K562 (cell line): ENCODE data around the gene UCKL1. TPM values are rescaled to one million over a fixed set of nuclear protein-coding genes. Genes with fewer than 3 reads are reported as not detected.

Experiments used
- ATAC-seq: fragments of 200-7000 bp; cut with Tn5 transposase; 3 replicates; pipeline ENCODE4 v1.9.1; 2020; ENCODE audit warnings: moderate library complexity
- BruUV-seq: library from RNA; stranded (reverse); fragments of 400-500 nt; replicated peaks from 2 replicates; lab custom pipeline; 2021; lab: Mats Ljungman, UMichigan
- CTCF ChIA-PET: fragments of 300-600 bp; formaldehyde crosslinking; extraction: SDS; loops from one replicate; lab custom pipeline; 2021; ENCODE audit warnings: low intra/inter-chr PET ratio; lab: Yijun Ruan, JAX
- POLR2A ChIA-PET: fragments of 300-600, 350-650 bp; sonication (Branson Sonifier 250); formaldehyde crosslinking; extraction: SDS; loops from one replicate; lab custom pipeline; 2021; ENCODE audit warnings: antibody characterized with exemption, inconsistent platforms; lab: Yijun Ruan, JAX
- DNase-seq, 4 experiments: peaks; one replicate each; pipeline versions ENCODE4 v3.0.0 to v3.0.0-alpha.2; 2011 to 2018; ENCODE audit warnings: low spot score in 3 of 4, mixed read lengths in 3 of 4; ENCODE audit errors: extremely low read depth in 1 of 4
- FAIRE-seq: peaks from 2 replicates; lab custom pipeline; 2011; peaks lifted over from hg19 to GRCh38; lab: Jason Lieb, UNC
- H2AFZ ChIP-seq: 2 replicates; pipeline ENCODE4 v1.6.0; 2011; ENCODE audit warnings: low read depth, low read length, control low read depth, inconsistent platforms
- H3K27ac ChIP-seq: fragments of 200-600 bp; 3 replicates; pipeline ENCODE4 v1.8.0; 2011; ENCODE audit warnings: low read depth, mild to moderate bottlenecking, control low read depth, inconsistent platforms, low read length, moderate library complexity, mixed read lengths; ENCODE audit errors: extremely low read depth
- H3K27me3 ChIP-seq, 2 experiments: fragments of 300-600 bp in 1 of 2; 2 replicates in 1 of 2; 3 replicates in 1 of 2; pipeline versions ENCODE4 v1.6.0 to v1.8.0; 2011; ENCODE audit warnings: inconsistent platforms in 2 of 2, low read length in 2 of 2, mild to moderate bottlenecking in 1 of 2, mixed read lengths in 1 of 2, moderate library complexity in 1 of 2; ENCODE audit not compliant: control insufficient read depth in 2 of 2, insufficient read depth in 2 of 2
- H3K36me3 ChIP-seq: fragments of 300-600 bp; 3 replicates; pipeline ENCODE4 v1.8.0; 2011; ENCODE audit warnings: mild to moderate bottlenecking, low read length, inconsistent platforms; ENCODE audit not compliant: control insufficient read depth, insufficient read depth
- H3K4me1 ChIP-seq, 2 experiments: fragments of 200-600 bp in 1 of 2; replicated peaks in 1 of 2; 2 replicates in 1 of 2; 3 replicates in 1 of 2; pipeline versions ENCODE4 v1.5.1 to v1.8.0; 2011; ENCODE audit warnings: inconsistent platforms in 2 of 2, low read length in 2 of 2, mild to moderate bottlenecking in 1 of 2, mixed read lengths in 1 of 2, moderate library complexity in 1 of 2; ENCODE audit not compliant: control insufficient read depth in 2 of 2, insufficient read depth in 2 of 2
- H3K4me2 ChIP-seq: 2 replicates; pipeline ENCODE4 v1.6.1; 2011; ENCODE audit warnings: low read length, control low read depth, inconsistent platforms, mixed read lengths; ENCODE audit not compliant: insufficient read depth
- H3K4me3 ChIP-seq: fragments of 200-600 bp; sonication (generic), shearing (Covaris generic); 2 replicates; pipeline ENCODE4 v1.5.1; 2016; ENCODE audit warnings: control low read depth, inconsistent platforms
- H3K79me2 ChIP-seq: fragments of 200-600 bp; 3 replicates; pipeline ENCODE4 v1.8.0; 2011; ENCODE audit warnings: low read length, inconsistent platforms; ENCODE audit not compliant: control insufficient read depth, insufficient read depth
- H3K9ac ChIP-seq, 2 experiments: 2 replicates each; pipeline versions ENCODE4 v1.6.0 to v1.6.1; 2011; ENCODE audit warnings: low read depth in 2 of 2, low read length in 2 of 2, control low read depth in 1 of 2, inconsistent platforms in 1 of 2, mild to moderate bottlenecking in 1 of 2, mixed read lengths in 1 of 2; ENCODE audit not compliant: insufficient read depth in 1 of 2
- H3K9me1 ChIP-seq: one replicate; pipeline ENCODE4 v1.6.0; 2011; ENCODE audit warnings: inconsistent platforms, mild to moderate bottlenecking, low read length, moderate library complexity; ENCODE audit not compliant: control insufficient read depth, insufficient read depth
- H3K9me3 ChIP-seq: replicated peaks from 2 replicates; pipeline ENCODE4 v1.5.1; 2011; ENCODE audit warnings: low read depth, low read length, inconsistent platforms; ENCODE audit not compliant: control insufficient read depth, insufficient read depth
- H4K20me1 ChIP-seq: replicated peaks from 2 replicates; pipeline ENCODE4 v1.6.1; 2011; ENCODE audit warnings: low read length, inconsistent platforms, mixed read lengths; ENCODE audit not compliant: control insufficient read depth, insufficient read depth
- ATF6 ChIP-seq: sonication (generic); formaldehyde crosslinking; IDR thresholded peaks from 2 replicates; pipeline ENCODE4 v1.4.0; 2020; ENCODE audit warnings: mild to moderate bottlenecking, missing genetic modification reagents
- ELF1 ChIP-seq: fragments of 200-800 bp; sonication (Bioruptor generic); IDR thresholded peaks from 2 replicates; pipeline ENCODE4 v1.6.1; 2016; ENCODE audit warnings: missing genetic modification characterization, missing compliant biosample characterization
- HNRNPL ChIP-seq: fragments of 200-400 bp; formaldehyde crosslinking; IDR thresholded peaks from 2 replicates; pipeline ENCODE4 v1.6.1; 2017; ENCODE audit warnings: low read depth, mild to moderate bottlenecking, low read length
- HOXB6 ChIP-seq: fragments of 250-450 bp; sonication (Bioruptor Pico); IDR thresholded peaks from 2 replicates; pipeline ENCODE4 v1.5.1; 2022; ENCODE audit warnings: mild to moderate bottlenecking, borderline replicate concordance
- POLR2A ChIP-seq: fragments of 450-650 bp; conservative IDR thresholded peaks from 2 replicates; pipeline ENCODE4 v1.6.1; 2016
- POLR2AphosphoS5 ChIP-seq: IDR thresholded peaks from 2 replicates; pipeline ENCODE4 v1.6.1; 2011; ENCODE audit warnings: mild to moderate bottlenecking, low read depth, low read length, moderate library complexity; ENCODE audit not compliant: control insufficient read depth, insufficient read depth
- POLR2G ChIP-seq: fragments of 200-400 bp; formaldehyde crosslinking; IDR thresholded peaks from 2 replicates; pipeline ENCODE4 v1.6.1; 2017; ENCODE audit warnings: low read depth, mild to moderate bottlenecking, antibody characterized with exemption, low read length, moderate library complexity
- RBM22 ChIP-seq: fragments of 200-400 bp; formaldehyde crosslinking; IDR thresholded peaks from 2 replicates; pipeline ENCODE4 v1.6.1; 2018; ENCODE audit warnings: low read length, low read depth; ENCODE audit not compliant: poor library complexity, severe bottlenecking
- SIN3B ChIP-seq: fragments of 450-650 bp; IDR thresholded peaks from 2 replicates; pipeline ENCODE4 v1.6.1; 2017; ENCODE audit warnings: low read depth, mild to moderate bottlenecking, moderate library complexity
- SMAD2 ChIP-seq: fragments of 150-350 bp; IDR thresholded peaks from 2 replicates; pipeline ENCODE4 v1.6.1; 2014; ENCODE audit warnings: low read depth, mild to moderate bottlenecking, low read length
- SRSF7 ChIP-seq: fragments of 200-400 bp; formaldehyde crosslinking; optimal IDR thresholded peaks from 2 replicates; pipeline ENCODE3; 2017; ENCODE audit warnings: mild to moderate bottlenecking, low read depth, low read length
- SUPT5H ChIP-seq: fragments of 450-650 bp; IDR thresholded peaks from 2 replicates; pipeline ENCODE4 v1.6.1; 2016
- ZNF212 ChIP-seq: fragments of 450-650 bp; formaldehyde crosslinking; IDR thresholded peaks from 2 replicates; pipeline ENCODE4 v1.4.0; 2020; ENCODE audit warnings: mild to moderate bottlenecking
- ZNF699 ChIP-seq: fragments of 250-450 bp; sonication (Bioruptor Pico); IDR thresholded peaks from 2 replicates; pipeline ENCODE4 v1.8.0; 2021; ENCODE audit warnings: mild to moderate bottlenecking, moderate library complexity; ENCODE audit not compliant: insufficient replicate concordance
- ZNF707 ChIP-seq: fragments of 250-450 bp; sonication (Bioruptor Pico); conservative IDR thresholded peaks from 2 replicates; pipeline ENCODE4 v1.8.0; 2022; ENCODE audit warnings: inconsistent platforms, mild to moderate bottlenecking, moderate library complexity
- ZNF76 ChIP-seq: fragments of 250-450 bp; sonication (Bioruptor Pico); IDR thresholded peaks from 2 replicates; pipeline ENCODE4 v1.4.0; 2020; ENCODE audit warnings: mild to moderate bottlenecking, moderate library complexity, borderline replicate concordance
- WGBS: fragments of 100-300 bp; shearing (Covaris generic); methylation state at CpG from one replicate; pipeline ENCODE4 v1.1.6; 2016; ENCODE audit warnings: low coverage, mixed read lengths; ENCODE audit not compliant: insufficient coverage; ENCODE audit errors: missing lambda C conversion rate; 5-methylcytosine and 5-hydroxymethylcytosine counted together
- in situ Hi-C: fragments of 300-500 bp; cut with MboI; formaldehyde crosslinking; loops from 4 replicates; pipeline ENCODE4 v1.15.0; 2018; ENCODE audit warnings: inconsistent platforms, mixed read lengths
- intact Hi-C: fragments of 100-400 bp; cut with micrococcal nuclease; formaldehyde crosslinking; loops from 2 replicates; pipeline ENCODE4 v1.14.2; 2022
- polyA plus RNA-seq, 8 experiments: library from polyadenylated mRNA; depleted of rRNA in 4 of 8; stranded (reverse) in 5 of 8; unstranded in 3 of 8; fragments of >200 nt; fragmentation: Nextera tagmentation in 2 of 8; fragmentation: Illumina TruSeq in 1 of 8; extraction: Ambion mirVana in 2 of 8; extraction: Trizol in 1 of 8; gene quantifications; 2 replicates each; pipeline versions ENCODE4 v1.2.1 to v1.2.3, GENCODE V29; 2011 to 2014; ENCODE audit warnings: inconsistent platforms in 1 of 8, missing spikeins in 1 of 8
- total RNA-seq, 7 experiments: library from RNA; depleted of rRNA in 6 of 7; stranded (reverse); fragments of >200 nt in 6 of 7; fragmentation: Illumina TruSeq in 2 of 7; extraction: Trizol in 2 of 7; gene quantifications; 2 replicates each; pipeline versions ENCODE4 v1.2.1 to v1.2.3, GENCODE V29; 2011 to 2021; ENCODE audit warnings: low replicate concordance in 1 of 7
- TF ChIP-seq, protein P1 (sequence below): fragments of 250-450 bp; sonication (Bioruptor Pico); IDR thresholded peaks from 2 replicates; pipeline ENCODE4 v1.5.1; 2021; ENCODE audit warnings: mild to moderate bottlenecking

Gene UCKL1
- total and polyA plus RNA-seq, 9 of the 15 experiments (the other 6 are each of a cell fraction or from before 2014, with no cell fraction given): 3.1 to 52.8 (median 24.2) TPM

DNA sequence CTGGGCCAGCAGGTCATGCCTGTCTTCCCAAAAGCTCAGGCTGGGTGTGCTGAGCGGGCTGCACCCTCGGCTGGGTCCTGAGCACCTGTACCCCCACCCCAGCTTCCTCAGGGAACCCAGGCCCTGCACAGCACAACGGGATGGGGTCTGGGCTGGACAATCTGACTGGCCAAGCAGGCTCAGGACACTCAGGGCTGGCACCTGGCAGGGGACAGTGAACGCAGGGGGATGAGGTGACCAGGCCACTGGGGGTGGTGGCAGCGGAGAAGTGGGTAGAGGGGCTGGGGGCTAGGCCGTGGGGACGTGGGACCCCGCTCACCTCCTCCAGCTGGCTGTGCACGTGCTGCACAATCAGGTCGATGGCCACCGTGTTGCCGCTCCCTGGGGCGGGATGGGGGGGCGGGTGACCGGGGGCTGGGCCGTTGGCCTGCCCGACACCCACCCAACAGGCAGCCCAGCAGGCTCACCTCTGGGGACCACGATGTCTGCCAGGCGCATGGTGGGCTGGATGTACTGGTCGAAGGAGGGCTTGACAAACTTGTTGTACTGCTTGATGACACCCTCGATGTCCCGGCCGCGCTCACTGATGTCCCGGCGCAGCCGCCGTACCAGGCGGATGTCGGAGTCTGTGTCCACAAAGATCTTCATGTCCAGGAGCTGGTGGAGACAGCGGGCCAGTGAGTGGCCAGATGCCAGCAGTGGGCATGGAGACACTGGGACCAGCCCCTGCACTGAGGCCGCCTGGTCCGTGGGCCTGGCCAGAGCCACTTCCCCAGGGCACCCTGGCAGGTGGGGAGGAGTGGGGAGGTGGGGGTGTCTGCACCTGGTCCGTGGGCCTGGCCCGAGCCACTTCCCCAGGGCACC lies 11.9 kb downstream of the UCKL1 start:
- peaks cover 72% of the 10 kb centered on the region; the same call in 2 of the 3 replicates for H3K36me3 ChIP-seq
- H4K20me1 ChIP-seq: peaks cover 49% of the 10 kb centered on the region
- H3K9me3 ChIP-seq: no peaks in the 10 kb centered on the region
- FAIRE-seq (no peak), DNase-seq (no peak), ATAC-seq (no peak)
- peaks cover 16 to 85% of the 10 kb centered on the region in 2 experiments for H3K4me1 ChIP-seq
- H2AFZ ChIP-seq: no peak overlapping the region
- no peak overlapping the region for H3K27ac ChIP-seq
- ChIA-PET POLR2A (no interaction called here), CTCF (no interaction called here)
- no peak overlapping the region for H3K4me2 ChIP-seq
- intact Hi-C loops (no loop called here), in situ Hi-C loops (no loop called here)
- BruUV-seq: no TSS peak
- H3K27me3 ChIP-seq: no peaks in the 10 kb centered on the region
- peaks cover 45% of the 10 kb centered on the region for H3K79me2 ChIP-seq
- no peak overlapping the region for H3K4me3 ChIP-seq
- H3K9me1 ChIP-seq: peaks cover 10% of the 10 kb centered on the region
- 96% methylated on average over 30 of the region's 35 CpGs for WGBS
- peak overlapping the region in 1 of 2 experiments; percentile 48; a peak in 1 of 4 replicates for H3K9ac ChIP-seq
- TF ChIP-seq ZNF699: no peak
- TF ChIP-seq, protein P1, sequence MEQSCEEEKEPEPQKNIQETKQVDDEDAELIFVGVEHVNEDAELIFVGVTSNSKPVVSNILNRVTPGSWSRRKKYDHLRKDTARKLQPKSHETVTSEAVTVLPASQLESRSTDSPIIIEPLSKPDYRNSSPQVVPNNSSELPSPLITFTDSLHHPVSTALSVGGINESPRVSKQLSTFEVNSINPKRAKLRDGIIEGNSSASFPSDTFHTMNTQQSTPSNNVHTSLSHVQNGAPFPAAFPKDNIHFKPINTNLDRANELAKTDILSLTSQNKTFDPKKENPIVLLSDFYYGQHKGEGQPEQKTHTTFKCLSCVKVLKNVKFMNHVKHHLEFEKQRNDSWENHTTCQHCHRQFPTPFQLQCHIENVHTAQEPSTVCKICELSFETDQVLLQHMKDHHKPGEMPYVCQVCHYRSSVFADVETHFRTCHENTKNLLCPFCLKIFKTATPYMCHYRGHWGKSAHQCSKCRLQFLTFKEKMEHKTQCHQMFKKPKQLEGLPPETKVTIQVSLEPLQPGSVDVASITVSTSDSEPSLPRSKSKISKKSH (CRISPR knock-in tag): no peak
- TF ChIP-seq POLR2A: no peak
- no peak for TF ChIP-seq ATF6
- TF ChIP-seq HOXB6 (CRISPR knock-in tag): no peak
- no peak for TF ChIP-seq ELF1 (tag)
- TF ChIP-seq ZNF212 (CRISPR knock-in tag): no peak
- TF ChIP-seq SMAD2: no peak
- no peak for TF ChIP-seq SRSF7
- no peak for TF ChIP-seq HNRNPL
- no peak for TF ChIP-seq POLR2AphosphoS5
- no peak for TF ChIP-seq ZNF76 (CRISPR knock-in tag)
- TF ChIP-seq SIN3B: no peak
- no peak for TF ChIP-seq ZNF707 (CRISPR knock-in tag)
- peak; percentile 78 for TF ChIP-seq RBM22
- no peak for TF ChIP-seq SUPT5H
- TF ChIP-seq POLR2G: peak; percentile 57
